Spinal cord (tissue), 10 donors: ENCODE results near the gene ANKRD11. TPM values are rescaled to one million over a fixed set of nuclear protein-coding genes. Genes with fewer than 3 reads are reported as not detected.
"Not testable (repeated sequence)": the region's sequence is repeated elsewhere in the genome, so short reads cannot be mapped to it uniquely, and the experiment has no call there.

Source experiments
- DNase-seq, 6 donors: peaks; one replicate each; pipeline versions ENCODE4 v3.0.0 to v3.0.0-alpha.2; 2013 to 2015; ENCODE audit warnings: low spot score in 6 of 6, low read depth in 4 of 6
- H3K27ac ChIP-seq: one replicate; pipeline ENCODE4 v1.5.1; 2013; ENCODE audit warnings: low read depth, low read length, control low read depth
- H3K27me3 ChIP-seq: one replicate; pipeline ENCODE4 v1.6.1; 2013; ENCODE audit warnings: low read length; ENCODE audit not compliant: control insufficient read depth, insufficient read depth
- H3K36me3 ChIP-seq: one replicate; pipeline ENCODE4 v1.6.1; 2013; ENCODE audit warnings: low read length; ENCODE audit not compliant: control insufficient read depth, insufficient read depth
- H3K4me1 ChIP-seq: one replicate; pipeline ENCODE4 v1.6.1; 2013; ENCODE audit warnings: low read length; ENCODE audit not compliant: control insufficient read depth, insufficient read depth
- H3K4me3 ChIP-seq: one replicate; pipeline ENCODE4 v1.5.1; 2013; ENCODE audit warnings: low read depth, low read length, control low read depth
- H3K9me3 ChIP-seq: one replicate; pipeline ENCODE4 v1.6.1; 2013; ENCODE audit warnings: low read length; ENCODE audit not compliant: control insufficient read depth, insufficient read depth
- WGBS: methylation state at CpG from one replicate; pipeline ENCODE4 v1.1.5; 2013; ENCODE audit warnings: missing lambda C conversion rate; ENCODE audit not compliant: insufficient coverage; 5-methylcytosine and 5-hydroxymethylcytosine counted together
- polyA plus RNA-seq, 2 donors: library from polyadenylated mRNA; unstranded; fragments of 120-200 nt; gene quantifications; one replicate each; pipeline ENCODE4 v1.2.1, GENCODE V29; 2013; ENCODE audit not compliant: insufficient read length in 2 of 2
- total RNA-seq, 2 donors: library from RNA; depleted of rRNA in 1 of 2; stranded (reverse); fragments of 120-200 nt in 1 of 2; fragments of >200 nt in 1 of 2; gene quantifications; one replicate each; pipeline versions ENCODE4 v1.2.3 to v1.2.4, GENCODE V29; 2013 to 2014
- donor health status: healthy.

Gene ANKRD11
- total and polyA plus RNA-seq, 4 donors: 38.2 to 104 (median 73.5) TPM

GRCh38 chr16:89266521-89267134 is 223.7 kb downstream of the ANKRD11 start:
- H3K27me3 ChIP-seq: no peaks in the 10 kb centered on the region
- 97% methylated on average over 15 of the region's 17 CpGs for WGBS
- H3K36me3 ChIP-seq: peaks cover 78% of the 10 kb centered on the region
- no peak overlapping the region for H3K4me3 ChIP-seq
- no peak overlapping the region for H3K27ac ChIP-seq
- DNase-seq: no peak
- H3K9me3 ChIP-seq: peaks cover 1% of the 10 kb centered on the region
- H3K4me1 ChIP-seq: no peaks in the 10 kb centered on the region

- Histone ChIP-seq H3K9me3 (peaks cover 1% of the 10 kb centered on the region), H3K4me3 (no peak overlapping the region), H3K36me3 (peaks cover 68% of the 10 kb centered on the region), H3K27ac (no peak overlapping the region), H3K27me3 (no peaks in the 10 kb centered on the region), H3K4me1 (no peaks in the 10 kb centered on the region)
- WGBS: 89% methylated on average over 20 of the region's 21 CpGs
- DNase-seq: no peak
These were observed 224.7 kb downstream of the ANKRD11 start for GRCh38 chr16:89265647-89266046.

- Histone ChIP-seq H3K4me1 (no peaks in the 10 kb centered on the region), H3K27ac (no peak overlapping the region), H3K27me3 (no peaks in the 10 kb centered on the region), H3K4me3 (no peak overlapping the region), H3K36me3 (peaks cover 62% of the 10 kb centered on the region), H3K9me3 (peaks cover 1% of the 10 kb centered on the region)
- WGBS: 70% methylated on average over 18 of the region's 19 CpGs
- no peak for DNase-seq
These were observed 225.4 kb downstream of the ANKRD11 start for GRCh38 chr16:89264800-89265550.

GRCh38 chr16:89261691-89262563 is 228.4 kb downstream of the ANKRD11 start:
- no peak overlapping the region for H3K4me3 ChIP-seq
- WGBS: 87% methylated on average over 30 of the region's 30 CpGs
- H3K27ac ChIP-seq: no peak overlapping the region
- no peak for DNase-seq
- H3K27me3 ChIP-seq: peaks cover 10% of the 10 kb centered on the region
- H3K4me1 ChIP-seq: peaks cover 9% of the 10 kb centered on the region
- peaks cover 1% of the 10 kb centered on the region for H3K9me3 ChIP-seq
- peaks cover 40% of the 10 kb centered on the region for H3K36me3 ChIP-seq

DNA sequence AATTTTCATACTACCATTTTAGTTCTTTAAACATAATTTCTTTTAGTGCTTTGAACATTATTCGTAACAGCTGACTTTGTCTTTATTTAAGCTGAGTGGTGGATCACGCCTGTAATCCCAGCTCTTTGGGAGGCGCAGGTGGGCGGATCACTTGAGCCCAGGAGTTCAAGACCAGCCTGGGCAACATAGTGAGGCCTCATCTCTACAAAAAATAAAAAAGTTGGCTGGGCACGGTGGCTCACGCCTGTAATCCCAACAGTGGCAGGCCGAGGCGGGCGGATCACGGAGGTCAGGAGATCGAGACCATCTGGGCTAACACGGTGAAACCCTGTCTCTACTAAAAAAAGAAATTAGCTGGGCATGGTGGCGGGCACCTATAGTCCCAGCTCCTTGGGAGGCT is 230.5 kb downstream of the ANKRD11 start:
- H3K4me3 ChIP-seq, H3K27ac ChIP-seq, DNase-seq, H3K9me3 ChIP-seq: not testable (repeated sequence)
- Histone ChIP-seq H3K4me1 (peaks cover 15% of the 10 kb centered on the region), H3K36me3 (peaks cover 19% of the 10 kb centered on the region), H3K27me3 (peaks cover 16% of the 10 kb centered on the region)
- 95% methylated on average over 13 of the region's 13 CpGs for WGBS

GRCh38 chr16:89257757-89258465 is 232.4 kb downstream of the ANKRD11 start:
- Histone ChIP-seq H3K27me3 (peaks cover 16% of the 10 kb centered on the region), H3K4me1 (peaks cover 15% of the 10 kb centered on the region), H3K9me3 (peaks cover 1% of the 10 kb centered on the region), H3K36me3 (peaks cover 7% of the 10 kb centered on the region), H3K27ac (no peak overlapping the region), H3K4me3 (no peak overlapping the region)
- WGBS: 79% methylated on average over 4 of the region's 18 CpGs
- peak in 1 of 6 donors; percentile 53 for DNase-seq

DNA sequence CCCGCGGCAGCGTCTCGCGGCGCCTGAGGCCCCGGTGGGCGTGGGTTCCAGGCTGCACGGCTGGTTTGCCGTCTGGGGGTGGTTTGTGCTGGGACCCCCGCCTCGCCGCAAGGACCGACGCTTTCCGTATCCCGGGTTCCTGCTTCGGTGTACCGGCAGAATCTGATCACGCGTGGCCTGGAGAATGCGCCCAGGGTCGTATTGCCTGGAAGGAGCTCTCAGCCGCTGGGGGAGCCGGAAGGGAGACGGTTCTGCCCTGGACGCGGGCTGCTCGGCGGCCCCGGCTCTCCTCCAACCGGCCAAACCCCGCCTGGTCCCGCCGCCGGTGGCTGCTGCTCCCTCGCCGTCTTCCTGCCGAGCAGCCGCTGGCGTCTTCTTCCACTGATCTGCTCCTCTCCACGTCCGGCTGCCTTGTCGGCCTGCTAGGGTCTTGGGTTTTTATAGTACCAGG is 233.1 kb downstream of the ANKRD11 start:
- peak in 2 of 6 donors; percentile 26 to 34 for DNase-seq

GRCh38 chr16:89256651-89257254 is 233.6 kb downstream of the ANKRD11 start:
- Histone ChIP-seq H3K4me3 (peak overlapping the region; percentile 21), H3K36me3 (peaks cover under 1% of the 10 kb centered on the region), H3K4me1 (peaks cover 15% of the 10 kb centered on the region), H3K27ac (no peak overlapping the region), H3K27me3 (peaks cover 16% of the 10 kb centered on the region), H3K9me3 (no peaks in the 10 kb centered on the region)
- 2% methylated on average over 50 of the region's 57 CpGs for WGBS
- peak in 2 of 6 donors; percentile 70 to 72 for DNase-seq

More for the DNA sequence above, 233.1 kb downstream of the ANKRD11 start:
- H3K4me3 ChIP-seq: no peak overlapping the region
- H3K4me1 ChIP-seq: peaks cover 15% of the 10 kb centered on the region
- peaks cover 6% of the 10 kb centered on the region for H3K36me3 ChIP-seq
- WGBS: 4% methylated on average over 44 of the region's 44 CpGs
- peaks cover 16% of the 10 kb centered on the region for H3K27me3 ChIP-seq
- no peaks in the 10 kb centered on the region for H3K9me3 ChIP-seq
- H3K27ac ChIP-seq: no peak overlapping the region
